ENCODE results near the gene ACHE.

The ACHE gene

DNA sequence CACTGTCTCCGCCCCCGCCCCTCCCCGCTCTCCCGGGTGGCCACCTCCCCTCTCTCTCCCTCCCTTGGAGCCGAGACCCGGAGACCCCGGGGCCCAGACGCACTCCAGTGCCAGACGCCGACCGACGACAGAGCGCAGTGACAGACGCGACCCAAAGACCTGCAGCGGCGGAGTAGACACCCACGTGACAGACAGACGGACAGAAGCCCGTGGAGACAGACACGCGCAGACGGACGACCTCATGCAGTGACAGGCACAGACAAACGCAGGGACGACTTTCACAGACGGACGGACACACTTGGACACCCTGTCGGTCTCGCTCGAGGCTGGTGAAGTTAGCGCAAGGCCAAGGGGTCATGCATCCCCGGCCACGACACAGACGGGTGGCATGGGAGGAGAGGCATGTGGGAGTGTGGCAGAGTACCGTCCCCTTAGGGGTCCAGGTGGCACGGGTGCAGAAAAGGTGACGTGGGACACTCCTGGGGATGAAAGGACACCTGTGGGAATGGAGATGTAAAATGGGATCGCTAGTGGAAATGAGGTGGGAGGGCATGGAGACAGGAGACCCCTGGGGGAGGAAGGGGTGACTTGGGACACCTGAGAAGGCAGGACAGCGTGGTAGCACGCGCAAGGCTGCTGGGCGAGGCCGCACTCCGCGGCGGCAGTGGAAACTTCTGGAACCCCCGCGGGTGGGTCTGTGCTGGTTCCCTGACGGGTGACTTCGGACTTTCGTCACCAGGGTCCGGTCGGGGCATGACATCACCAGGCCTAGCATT is 456 bp upstream of the ACHE start:
- DNase-seq: peak in 1 of 2 donors; percentile 21

DNA sequence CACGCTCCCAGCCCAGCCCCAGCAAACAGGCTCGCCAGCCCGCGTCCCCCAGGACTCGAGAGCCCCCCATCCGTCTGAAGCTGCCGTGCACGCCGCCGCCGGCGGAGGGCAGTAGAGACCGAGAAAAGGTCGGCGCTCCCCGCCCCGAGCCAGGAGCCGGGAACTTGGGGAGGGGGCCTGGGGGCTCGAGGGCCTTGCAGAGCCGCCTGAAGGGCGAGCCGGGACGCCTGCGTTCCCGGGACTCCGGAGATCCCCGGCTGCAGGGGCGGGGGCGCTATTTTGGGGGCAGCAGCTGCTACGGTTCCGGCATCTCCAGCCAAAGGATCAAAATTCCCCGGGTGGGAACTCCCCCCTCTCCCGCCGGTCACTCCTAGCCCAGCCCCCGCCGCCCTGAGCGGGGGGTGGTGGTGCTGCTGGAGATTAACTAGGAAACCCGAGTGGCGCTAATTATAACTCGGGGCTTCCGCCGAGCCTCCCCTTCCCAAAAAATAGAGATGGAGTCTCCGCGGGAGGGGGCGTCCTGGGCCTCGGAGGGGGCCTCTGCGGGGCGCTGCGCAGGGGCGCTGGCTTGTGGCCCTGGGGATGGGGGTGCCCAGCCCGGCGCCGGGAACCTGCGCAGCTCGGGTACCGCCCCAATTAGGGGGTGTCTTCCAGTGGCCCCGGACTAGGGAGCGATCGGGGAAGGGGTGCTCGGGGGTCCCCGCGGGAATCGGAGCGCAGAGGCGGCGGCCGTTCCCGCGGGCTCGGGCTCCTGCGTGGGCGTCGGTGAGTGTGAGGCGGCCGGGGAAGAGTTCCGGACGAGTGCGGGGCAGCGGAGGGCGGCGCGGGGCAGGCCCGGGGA is 608 bp downstream of the ACHE start:
- DNase-seq: peak in 1 of 2 donors; percentile 24

DNA sequence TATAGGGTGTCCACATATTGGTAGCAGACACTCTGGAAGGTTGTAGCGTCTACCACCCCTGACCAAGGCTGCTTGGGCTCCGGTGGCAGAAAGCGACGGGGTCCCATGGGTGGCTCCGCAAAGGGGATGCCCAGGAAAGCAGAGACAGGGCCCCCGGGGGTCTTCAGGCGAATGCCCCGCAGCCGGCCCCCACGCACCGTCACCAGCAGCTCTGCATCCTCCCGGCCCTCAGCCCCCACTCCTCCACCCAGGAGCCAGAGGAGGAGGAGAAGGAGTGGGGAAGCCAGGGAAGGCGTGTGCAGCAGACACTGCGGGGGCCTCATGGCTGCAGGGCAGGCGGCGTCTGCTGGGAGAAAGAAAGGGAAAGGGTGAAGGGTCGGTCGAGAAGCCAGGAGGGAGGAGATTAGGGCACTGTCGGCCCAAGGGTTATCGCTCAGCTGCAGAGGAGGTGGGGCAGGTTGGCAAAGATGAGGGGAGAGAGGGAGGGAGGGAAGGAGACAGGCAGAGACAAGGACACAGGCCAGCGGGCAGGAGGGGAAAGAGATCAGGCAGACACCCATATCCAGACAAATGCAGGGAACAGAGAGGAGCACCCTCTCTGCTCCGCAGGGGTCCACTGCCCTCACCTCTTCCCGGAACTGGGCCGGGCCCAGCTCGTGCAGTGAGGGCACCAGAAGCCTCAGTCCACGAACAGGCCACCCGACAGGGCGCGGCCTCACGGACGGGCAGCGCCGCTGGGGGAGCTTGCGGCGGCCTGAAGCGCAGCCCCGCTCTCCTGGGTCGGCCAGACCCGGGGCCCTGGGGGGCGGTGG is 1.6 kb downstream of the ACHE start:
- DNase-seq: no peak

DNA sequence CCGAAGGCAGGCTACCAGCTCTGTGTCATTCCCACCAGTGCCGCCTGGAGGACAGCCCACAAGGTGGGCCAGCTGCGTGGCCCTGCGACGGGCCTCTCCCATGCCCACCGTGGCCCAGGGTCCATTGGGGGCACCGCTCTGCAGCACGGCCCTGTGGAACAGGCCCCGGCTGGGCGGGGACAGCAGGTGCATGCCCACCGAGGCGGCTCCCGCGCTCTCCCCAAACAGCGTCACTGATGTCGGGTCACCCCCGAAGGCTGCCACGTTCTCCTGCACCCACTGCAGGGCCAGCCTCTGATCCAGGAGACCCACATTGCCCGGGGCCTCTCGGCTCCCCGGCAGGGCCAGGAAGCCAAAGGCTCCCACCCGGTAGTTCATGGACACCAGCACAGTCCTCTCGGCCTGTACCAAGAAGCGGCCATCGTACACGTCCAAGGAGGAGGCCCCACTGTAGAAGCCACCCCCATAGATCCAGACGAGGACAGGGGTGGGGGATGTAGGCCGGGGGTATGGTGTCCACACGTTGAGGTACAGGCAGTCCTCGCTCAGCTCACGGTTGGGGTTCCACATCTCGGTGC is 2.3 kb downstream of the ACHE start:
- DNase-seq: no peak

DNA sequence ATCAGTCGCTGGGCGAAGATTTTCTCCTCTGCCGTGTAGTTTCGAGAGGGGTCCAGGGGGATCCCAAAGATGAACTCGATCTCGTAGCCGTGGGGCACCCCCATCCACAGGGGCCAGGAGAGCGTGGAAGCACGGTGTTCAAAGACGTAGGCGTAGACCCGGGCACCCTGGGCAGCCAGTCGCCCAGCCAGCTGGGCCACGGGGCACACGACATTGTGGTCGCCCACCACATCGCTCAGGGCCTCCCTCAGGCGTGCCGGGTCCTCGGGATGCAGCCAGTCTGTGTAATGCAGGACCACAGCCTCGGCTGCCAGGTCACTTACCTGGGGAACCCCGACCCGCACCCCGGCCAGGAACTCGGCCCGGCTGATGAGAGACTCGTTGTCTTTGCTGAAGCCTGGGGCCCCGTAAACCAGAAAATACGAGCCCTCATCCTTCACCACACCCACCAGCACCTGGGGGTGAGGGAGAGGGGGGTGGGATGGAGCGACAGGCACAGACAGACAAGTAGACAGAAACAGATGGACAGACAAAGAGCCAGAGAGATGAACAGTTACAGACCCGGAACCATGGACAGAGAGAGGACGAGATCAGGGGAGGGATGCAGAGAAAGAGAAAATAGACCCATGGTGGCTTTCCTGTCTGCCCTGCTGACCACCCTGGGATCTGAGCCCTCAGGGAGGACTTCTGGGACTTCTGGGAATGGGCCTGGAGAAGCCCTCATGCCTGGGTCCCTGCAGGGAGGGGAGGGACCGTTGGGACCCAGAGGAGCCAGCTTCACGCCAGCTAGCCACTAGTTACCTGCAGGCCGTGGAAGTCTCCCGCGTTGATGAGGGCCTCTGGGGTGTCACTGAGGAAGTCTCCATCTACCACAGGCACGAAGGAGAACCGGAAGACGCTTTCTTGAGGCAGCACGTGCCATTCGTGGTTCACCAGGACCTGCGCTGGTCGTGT is 3.0 kb downstream of the ACHE start:
- DNase-seq: no peak

DNA sequence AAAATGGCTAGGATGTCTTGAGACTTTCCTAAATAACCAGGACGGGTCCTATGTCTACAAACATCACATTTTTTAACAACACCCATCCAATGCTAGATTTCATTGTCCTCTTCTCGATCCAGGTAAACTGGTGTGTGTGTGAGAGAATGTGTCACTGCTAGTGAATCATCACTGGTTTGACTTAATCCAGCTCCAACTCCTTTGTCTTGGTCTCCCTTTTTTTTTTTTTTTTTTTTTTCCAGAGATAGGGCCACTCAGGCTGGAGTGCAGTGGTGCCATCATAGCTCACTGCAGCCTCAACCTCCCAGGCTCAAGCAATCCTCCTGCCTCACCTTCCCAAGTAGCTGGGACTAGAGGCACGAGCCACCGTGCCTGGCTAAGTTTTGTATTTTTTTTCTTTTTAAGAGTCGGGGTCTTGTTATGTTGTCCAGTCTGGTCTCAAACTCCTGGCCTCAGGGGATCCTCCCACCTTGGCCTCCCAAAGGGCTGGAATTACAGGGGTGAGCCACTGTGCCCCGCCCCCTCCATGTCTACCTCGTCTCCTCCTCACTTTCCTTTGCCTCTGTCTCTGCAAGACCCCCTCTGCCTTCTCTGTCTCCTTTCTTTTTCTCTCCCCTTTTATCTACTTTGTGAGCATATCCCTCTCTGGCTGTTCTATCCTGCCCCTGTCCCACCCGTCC is 4.0 kb downstream of the ACHE start:
- DNase-seq: no peak

DNA sequence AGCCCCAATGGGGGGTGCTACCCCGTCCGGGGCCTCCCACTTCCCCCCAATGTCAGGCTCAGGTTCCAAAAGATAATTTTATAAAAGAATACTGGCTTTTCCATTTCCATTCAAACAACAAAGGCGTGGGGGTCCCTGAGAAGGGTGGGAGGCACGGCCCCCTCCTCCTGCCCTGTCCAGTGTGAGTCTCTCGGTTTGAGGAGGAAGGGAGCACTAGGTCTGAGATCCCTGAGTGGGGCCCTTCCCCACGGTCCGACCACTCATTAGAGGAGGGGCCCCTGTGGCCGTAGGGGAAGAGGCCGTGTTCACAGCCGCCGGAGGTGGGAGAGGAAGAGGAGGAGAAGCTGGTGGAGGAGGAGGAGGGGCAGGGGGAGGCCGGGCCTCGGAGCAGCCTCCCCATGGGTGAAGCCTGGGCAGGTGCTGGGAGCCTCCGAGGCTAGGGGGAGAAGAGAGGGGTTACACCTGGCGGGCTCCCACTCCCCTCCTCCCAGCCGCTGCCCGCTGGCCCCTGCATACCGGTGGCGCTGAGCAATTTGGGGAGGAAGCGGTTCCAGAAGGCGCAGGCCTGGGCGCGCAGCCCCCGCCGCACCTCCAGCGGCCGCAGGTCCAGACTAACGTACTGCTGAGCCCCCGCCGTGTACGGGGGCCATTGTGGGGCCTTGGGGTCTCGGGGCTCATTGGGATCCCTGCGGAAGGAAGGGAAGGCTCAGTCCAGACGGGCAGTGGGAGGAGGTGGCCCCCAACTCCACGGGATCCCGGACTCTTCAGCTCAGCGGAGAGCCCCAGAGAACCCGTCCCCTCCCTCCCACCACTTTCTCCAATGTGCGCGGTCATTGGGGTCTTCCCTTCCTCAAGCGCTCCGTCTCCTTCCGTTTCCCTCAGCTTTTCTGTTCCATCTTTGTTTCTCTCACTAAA is 4.8 kb downstream of the ACHE start:
- DNase-seq: no peak

DNA sequence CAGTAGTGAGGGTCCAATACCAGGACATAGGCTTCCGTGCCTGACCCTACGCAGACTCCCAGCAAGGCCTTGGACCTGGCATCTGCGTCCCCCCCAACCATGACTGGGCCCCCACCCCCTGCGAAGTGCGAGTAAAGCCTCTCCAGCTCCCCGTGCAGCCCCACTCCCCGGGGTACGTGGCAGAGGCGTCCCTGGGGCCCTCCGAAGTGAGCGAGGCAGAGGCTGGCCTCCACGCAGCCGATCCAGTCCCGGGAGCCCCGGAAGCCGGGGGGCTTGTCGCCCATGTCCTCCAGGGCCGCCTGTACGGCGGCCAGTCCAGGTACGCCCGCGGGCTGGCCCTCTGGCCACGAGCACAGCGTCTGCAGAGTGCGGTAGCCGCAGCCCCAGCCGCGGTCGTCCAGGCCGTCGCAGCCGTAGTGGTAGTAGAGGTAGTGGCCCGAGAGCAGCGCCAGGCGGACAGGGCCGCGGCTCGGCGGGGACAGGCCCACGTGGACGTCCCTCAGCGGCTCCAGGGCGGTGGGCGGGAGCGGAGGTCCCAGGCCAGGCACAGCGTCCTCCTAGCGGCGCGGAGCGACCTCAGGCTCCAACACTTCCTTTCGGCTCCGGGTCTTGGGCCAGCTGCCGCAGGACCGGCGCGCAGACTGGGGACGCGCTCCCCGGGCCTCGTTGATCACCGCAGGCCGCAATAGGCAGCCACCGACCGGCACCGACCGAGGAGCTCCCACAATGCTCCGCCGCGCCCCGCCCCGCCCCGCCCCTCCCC is 6.5 kb downstream of the ACHE start, which contains the start of gene UFSP1:
Gene UFSP1 (minus strand): TSS at position 728 of the 763 bp plus-strand sequence. CDS start 444 bp downstream, at position 284.
- no peak for DNase-seq

DNA sequence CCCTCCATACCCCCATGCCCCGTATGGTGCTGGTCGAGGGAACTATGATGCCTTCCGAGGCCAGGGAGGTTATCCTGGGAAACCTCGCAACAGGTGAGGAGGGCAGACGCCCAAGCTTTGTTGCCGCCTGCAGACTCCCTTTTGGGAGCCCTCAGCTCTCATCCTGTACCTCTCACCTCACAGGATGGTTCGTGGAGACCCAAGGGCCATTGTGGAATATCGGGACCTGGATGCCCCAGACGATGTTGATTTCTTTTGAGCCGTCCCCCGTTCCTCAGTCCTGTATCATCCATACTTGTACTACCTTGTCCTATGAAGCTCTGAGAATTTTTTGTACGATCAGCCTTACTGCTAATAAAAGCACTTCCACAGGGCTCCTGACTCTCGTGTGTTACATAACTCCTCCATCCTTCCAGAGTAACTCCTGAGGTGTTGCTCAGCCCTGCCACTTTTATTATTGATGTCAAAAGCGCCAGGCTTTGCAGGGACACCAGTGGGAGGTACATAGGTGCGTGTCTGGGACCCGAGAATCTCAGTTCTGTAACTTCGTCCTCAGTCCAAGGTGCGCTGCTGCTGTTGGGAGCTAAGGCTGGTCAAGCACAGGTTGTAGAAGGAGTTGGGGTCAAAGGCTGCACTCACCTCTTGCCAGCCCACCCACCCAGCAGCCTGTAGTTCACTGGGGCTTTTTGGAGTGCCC is 7.2 kb downstream of the ACHE start:
- no peak for DNase-seq

DNA sequence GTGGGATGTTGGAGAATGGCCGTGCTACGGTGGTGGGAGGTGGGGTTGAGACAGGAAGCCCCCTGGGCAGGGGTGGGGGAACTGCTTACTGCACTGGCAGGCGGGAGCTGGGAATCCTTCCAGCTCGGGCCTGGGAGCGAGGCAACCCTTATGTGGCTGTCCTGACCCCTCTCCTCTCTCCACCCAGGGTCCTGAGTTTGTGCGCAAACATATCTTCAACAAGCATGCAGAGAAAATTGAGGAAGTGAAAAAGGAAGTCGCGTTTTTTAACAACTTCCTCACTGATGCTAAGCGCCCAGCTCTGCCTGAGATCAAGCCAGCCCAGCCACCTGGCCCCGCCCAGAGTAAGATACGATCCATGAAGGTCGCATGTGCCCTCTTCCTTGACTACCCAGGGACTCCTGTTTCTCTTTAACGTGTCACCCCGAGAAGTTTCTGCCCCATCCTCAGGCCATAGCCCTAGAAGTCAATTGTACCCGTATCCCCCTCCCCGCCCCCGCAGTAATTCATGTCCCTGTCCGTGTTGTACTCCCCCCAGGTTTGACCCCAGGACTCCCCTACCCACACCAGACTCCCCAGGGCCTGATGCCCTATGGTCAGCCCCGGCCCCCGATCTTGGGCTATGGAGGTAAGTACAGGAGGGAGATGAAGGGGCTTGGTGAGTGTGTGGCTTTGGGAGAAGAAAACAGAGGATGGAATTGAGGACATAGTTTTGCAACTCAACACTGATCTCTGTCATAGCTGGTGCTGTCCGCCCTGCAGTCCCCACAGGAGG is 8.0 kb downstream of the ACHE start:
- DNase-seq: peak; percentile 46 to 52

DNA sequence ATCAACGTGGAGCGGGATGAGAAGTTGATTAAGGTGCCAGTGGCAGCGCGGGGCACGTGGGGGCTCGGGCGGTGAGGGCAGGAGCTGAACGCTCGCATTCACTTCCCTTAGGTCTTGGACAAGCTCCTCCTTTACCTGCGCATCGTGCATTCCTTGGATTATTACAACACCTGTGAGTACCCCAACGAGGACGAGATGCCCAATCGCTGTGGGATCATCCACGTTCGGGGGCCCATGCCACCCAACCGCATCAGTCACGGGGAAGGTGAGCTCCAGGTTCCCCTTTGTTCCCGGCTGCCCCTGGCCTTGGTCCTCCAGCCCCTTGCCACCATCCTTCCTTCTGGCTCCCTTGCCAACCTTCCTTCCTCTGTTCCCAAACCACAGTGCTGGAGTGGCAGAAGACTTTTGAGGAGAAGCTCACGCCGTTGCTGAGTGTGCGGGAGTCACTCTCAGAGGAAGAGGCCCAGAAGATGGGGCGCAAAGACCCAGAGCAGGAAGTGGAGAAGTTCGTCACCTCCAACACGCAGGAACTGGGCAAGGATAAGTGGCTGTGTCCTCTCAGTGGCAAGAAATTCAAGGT is 8.7 kb downstream of the ACHE start:
- no peak for DNase-seq

DNA sequence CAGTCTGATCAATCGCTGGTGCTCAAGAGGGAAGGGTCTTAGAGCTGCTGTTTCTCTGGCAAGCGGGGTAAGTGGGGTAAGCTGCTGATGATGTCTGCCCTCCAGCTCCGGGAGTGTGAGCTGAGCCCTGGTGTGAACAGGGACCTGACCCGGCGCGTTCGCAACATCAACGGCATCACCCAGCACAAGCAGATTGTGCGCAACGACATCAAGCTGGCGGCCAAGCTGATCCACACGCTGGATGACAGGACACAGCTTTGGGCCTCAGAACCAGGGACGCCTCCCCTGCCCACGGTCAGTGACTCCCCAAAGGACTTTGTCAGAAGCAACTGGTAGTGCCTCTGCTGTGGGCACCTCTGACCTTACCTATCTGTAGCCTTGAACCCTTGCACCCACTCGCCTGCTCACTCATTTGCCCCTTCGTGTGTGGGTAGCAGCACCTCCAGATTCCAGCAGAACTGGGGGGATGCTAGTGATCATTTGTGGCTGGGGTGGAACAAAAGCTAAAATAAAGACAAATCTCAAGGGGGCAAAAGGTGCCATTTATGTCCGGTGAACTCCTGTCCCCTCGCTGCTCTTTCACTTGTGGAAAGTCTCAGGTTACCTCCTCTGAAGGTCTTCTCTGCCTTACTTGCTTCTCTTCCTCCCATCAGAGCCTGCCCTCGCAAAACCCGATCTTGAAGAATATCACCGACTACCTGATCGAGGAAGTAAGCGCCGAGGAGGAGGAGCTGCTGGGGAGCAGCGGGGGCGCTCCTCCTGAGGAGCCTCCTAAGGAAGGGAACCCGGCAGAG is 9.3 kb downstream of the ACHE start:
- DNase-seq: no peak

DNA sequence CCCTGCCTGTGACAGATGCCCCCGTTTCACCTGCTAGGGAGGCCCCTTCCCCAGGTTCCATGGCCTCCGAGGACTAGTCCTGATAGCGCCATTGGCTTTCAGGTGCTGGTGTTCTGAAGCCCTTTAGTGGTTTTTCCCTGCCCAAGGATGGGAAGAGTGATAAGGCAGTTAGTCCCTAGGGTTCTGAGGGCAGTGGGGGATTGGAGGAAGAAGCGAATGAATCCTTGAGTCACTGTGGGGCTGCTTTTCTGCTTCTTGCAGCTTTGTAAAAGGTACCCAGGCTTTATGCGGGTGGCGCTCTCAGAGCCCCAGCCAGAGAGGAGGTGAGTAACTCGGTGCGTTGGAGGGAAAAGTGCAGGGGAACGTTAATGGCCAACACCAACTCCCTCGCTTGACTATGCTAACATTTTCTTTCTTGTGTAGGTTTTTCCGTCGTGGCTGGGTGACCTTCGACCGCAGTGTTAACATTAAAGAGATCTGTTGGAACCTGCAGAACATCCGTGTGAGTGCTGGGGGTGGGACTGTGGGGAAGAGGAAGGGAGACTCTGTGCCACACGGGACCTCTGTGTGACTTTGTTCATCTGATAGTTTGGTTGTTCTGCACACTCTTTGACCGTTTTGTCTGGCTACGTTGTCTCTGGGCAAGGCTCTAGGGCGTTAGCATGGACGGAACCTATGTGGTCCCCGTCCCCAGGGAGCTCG is 10.1 kb downstream of the ACHE start:
- no peak for DNase-seq

DNA sequence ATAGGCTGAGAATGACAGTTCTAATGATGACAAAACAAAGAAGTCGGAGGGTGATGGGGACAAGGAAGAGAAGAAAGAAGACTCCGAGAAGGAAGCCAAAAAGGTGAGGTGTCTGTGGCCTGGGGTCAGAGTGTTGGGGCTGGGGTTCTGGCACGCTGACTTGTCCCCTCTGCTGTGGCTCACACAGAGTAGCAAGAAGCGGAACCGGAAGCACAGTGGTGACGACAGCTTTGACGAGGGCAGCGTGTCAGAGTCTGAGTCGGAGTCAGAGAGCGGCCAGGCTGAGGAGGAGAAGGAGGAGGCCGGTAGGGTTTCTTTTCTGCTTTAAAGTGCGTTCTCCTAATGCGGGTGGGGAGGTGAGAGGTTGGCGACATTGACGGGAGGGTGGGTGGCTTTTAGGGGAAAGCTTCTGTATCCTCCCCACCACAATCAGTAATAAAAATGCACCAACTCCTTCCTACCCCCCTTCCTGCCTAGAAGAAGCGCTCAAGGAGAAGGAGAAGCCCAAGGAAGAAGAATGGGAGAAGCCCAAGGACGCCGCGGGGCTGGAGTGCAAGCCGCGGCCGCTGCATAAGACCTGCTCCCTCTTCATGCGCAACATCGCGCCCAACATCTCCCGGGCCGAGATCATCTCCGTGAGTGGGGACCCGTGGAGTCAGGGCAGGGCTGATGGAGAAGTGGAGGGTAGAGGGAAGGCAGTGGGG is 10.8 kb downstream of the ACHE start:
- DNase-seq: no peak

Measured in bone marrow (tissue), 2 donors.